Pancreas (tissue), 10 donors: Measurements from ENCODE around the gene DTX3L. TPM values are rescaled to one million over a fixed set of nuclear protein-coding genes. Genes with fewer than 3 reads are reported as not detected.

ENCODE experiments used
- ATAC-seq, 4 donors: fragments of 200-7000 bp; cut with Tn5 transposase; one replicate each; pipeline versions ENCODE4 v1.8.0 to v1.9.1; 2020; ENCODE audit warnings: mild to moderate bottlenecking in 4 of 4, moderate library complexity in 4 of 4
- DNase-seq, 6 donors: peaks; one replicate each; pipeline ENCODE4 v3.0.0-alpha.2; 2020
- FAIRE-seq: peaks from 2 replicates; lab custom pipeline; 2012; peaks lifted over from hg19 to GRCh38; lab: Jason Lieb, UNC
- H3K27ac ChIP-seq, 4 donors: fragments of 200-600 bp; sonication (generic); 1 replicate in 3 of 4; 2 replicates in 1 of 4; pipeline versions ENCODE4 v1.5.0 to v1.8.0; 2020
- H3K27me3 ChIP-seq, 4 donors: fragments of 200-600 bp; one replicate each; pipeline ENCODE4 v1.8.0; 2021
- H3K36me3 ChIP-seq, 3 donors: fragments of 200-600 bp; sonication (generic) in 1 of 3; one replicate each; pipeline versions ENCODE4 v1.5.0 to v1.8.0; 2020 to 2021
- H3K4me1 ChIP-seq, 3 donors: fragments of 200-600 bp; one replicate each; pipeline ENCODE4 v1.8.0; 2021
- H3K4me3 ChIP-seq, 4 donors: fragments of 200-600 bp; sonication (generic) in 2 of 4; one replicate each; pipeline versions ENCODE4 v1.5.0 to v1.8.0; 2020 to 2021
- H3K9me3 ChIP-seq, 4 donors: fragments of 200-600 bp; one replicate each; pipeline ENCODE4 v1.8.0; 2021
- CTCF ChIP-seq, 4 donors: fragments of 200-600 bp; sonication (generic) in 3 of 4; IDR thresholded peaks; one replicate each; pipeline versions ENCODE4 v1.5.0 to v1.8.0; 2021; ENCODE audit warnings: antibody characterized with exemption in 4 of 4
- WGBS, 2 donors: extraction: QIAGEN DNeasy Blood & Tissue Kit; methylation state at CpG; one replicate each; pipeline ENCODE4 v1.1.7; 2013; 5-methylcytosine and 5-hydroxymethylcytosine counted together
- intact Hi-C, 3 donors: fragments of 100-400 bp; cut with DNase I; formaldehyde crosslinking; loops; one replicate each; pipeline versions ENCODE4 v1.11.1 to v1.14.2; 2022
- polyA plus RNA-seq, 2 donors: library from polyadenylated mRNA; stranded (reverse); fragments of 200-250 nt; gene quantifications; one replicate each; pipeline ENCODE4 v1.2.3, GENCODE V29; 2013
- total RNA-seq, 6 donors: library from RNA; stranded (reverse); fragmentation: NEBNext Ultra II Directional in 4 of 6; extraction: Animal tissue kit (Norgen Biotek cat#: 25700) in 4 of 6; gene quantifications; one replicate each; pipeline versions ENCODE4 v1.2.1 to v1.2.4, GENCODE V29; 2021 to 2023
- donor health status: healthy with polysubstance abuse.
- donor health status: DM: no; HTN: no; CAD: no; lungs with moderate emphysema.
- donor health status: DM: no; HTN: no; CAD: no.
- donor health status: control.
- donor health status: control.
- donor health status: Bipolar disorder and iron deficiency.
- donor health status: DM: yes; HTN: yes; CAD: no.
- donor health status: DM: no; HTN: no; CAD: no.
- donor health status: DM: no; HTN: no; CAD: no.
- donor health status: DM: yes; HTN: yes; CAD: no.

The DTX3L gene
- total and polyA plus RNA-seq, 8 donors: 7.4 to 36.6 (median 18.6) TPM

DNA sequence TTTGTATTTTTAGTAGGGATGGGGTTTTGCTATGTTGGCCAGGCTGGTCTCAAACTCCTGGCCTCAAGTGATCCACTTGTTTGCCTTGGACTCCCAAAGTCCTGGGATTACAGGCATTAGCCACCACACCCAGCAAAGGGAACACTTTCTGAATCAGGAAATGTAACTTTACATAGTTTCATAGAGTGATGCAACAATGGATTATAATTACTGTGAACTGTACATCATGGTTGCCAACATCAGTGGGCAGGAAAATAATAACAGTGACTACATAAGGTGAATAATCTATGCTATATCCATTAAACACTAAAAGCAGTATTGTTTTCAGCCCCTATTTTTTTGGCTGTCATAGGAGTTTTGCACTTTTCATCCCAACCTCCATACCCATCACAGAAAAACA lies 44.4 kb upstream of the DTX3L start:
- no peak overlapping the region for H3K27ac ChIP-seq
- H3K4me1 ChIP-seq: no peaks in the 10 kb centered on the region
- ATAC-seq (no peak), FAIRE-seq (no peak), DNase-seq (no peak)
- TF ChIP-seq CTCF (IDR thresholded peaks at IDR 0.05): no peak
- no peak overlapping the region for H3K4me3 ChIP-seq
- H3K27me3 ChIP-seq: no peaks in the 10 kb centered on the region
- intact Hi-C loops: no loop called here
- H3K36me3 ChIP-seq: no peaks in the 10 kb centered on the region
- H3K9me3 ChIP-seq: no peaks in the 10 kb centered on the region

GRCh38 chr3:122520861-122521260 lies 43.3 kb upstream of the DTX3L start:
- WGBS, 2 donors: 77 to 81% methylated on average over 4 of the region's 4 CpGs
- no peaks in the 10 kb centered on the region for H3K9me3 ChIP-seq
- no peaks in the 10 kb centered on the region for H3K27me3 ChIP-seq
- FAIRE-seq (no peak), ATAC-seq (no peak), DNase-seq (no peak)
- no peak overlapping the region for H3K4me3 ChIP-seq
- no peak overlapping the region for H3K27ac ChIP-seq
- H3K4me1 ChIP-seq: no peaks in the 10 kb centered on the region
- no peaks in the 10 kb centered on the region for H3K36me3 ChIP-seq
- no peak for TF ChIP-seq CTCF (IDR thresholded peaks at IDR 0.05)
- intact Hi-C loops: no loop called here

DNA sequence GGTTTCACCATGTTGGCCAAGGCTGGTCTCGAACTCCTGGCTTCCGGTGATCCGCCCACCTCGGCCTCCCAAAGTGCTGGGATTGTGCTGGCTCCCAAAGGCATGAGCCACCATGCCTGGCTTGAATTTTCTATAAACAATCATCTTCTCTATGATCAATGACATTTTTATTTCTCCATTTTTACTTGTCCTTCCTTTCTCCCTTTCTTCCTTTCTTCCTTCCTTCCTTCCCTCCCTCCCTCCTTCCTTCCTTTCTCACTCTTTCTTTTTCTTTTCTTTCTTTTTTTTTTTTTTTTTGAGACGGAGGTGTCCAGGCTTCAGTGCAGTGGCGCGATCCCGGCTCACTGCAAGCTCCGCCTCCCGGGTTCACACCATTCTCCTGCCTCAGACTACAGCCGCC lies 40.8 kb upstream of the DTX3L start:
- DNase-seq (no peak), ATAC-seq (no peak), FAIRE-seq (no peak)
- H3K4me1 ChIP-seq: no peaks in the 10 kb centered on the region
- no peaks in the 10 kb centered on the region for H3K36me3 ChIP-seq
- 96 to 97% methylated on average over 11 of the region's 11 CpGs for WGBS, 2 donors
- no peak overlapping the region for H3K27ac ChIP-seq
- intact Hi-C loops: no loop called here
- TF ChIP-seq CTCF (IDR thresholded peaks at IDR 0.05): no peak
- no peaks in the 10 kb centered on the region for H3K27me3 ChIP-seq
- no peak overlapping the region for H3K4me3 ChIP-seq
- no peaks in the 10 kb centered on the region for H3K9me3 ChIP-seq

DNA sequence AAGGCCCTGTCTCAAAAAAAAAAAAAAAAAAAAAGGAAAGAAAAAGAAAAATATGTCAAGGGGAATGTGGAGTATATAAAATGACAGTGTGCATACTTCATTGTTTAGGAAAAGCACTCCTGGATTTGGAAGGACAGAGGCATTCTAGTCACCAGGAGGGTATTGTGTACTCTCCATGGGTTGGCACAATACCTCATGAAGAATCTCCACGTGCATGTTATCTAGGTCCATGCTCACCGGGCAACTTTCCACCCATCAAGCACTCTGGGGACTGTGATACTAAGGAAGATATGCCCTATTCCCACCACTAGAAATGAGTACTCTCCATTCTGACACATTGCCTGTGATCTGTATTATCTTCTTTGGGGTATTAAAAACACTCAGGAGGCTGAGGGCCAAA lies 34.0 kb upstream of the DTX3L start:
- DNase-seq (no peak), ATAC-seq (no peak), FAIRE-seq (no peak)
- peaks cover 0 to 42% (median 27%) of the 10 kb centered on the region in 3 donors for H3K36me3 ChIP-seq
- no peak overlapping the region for H3K27ac ChIP-seq
- TF ChIP-seq CTCF (IDR thresholded peaks at IDR 0.05): no peak
- no peaks in the 10 kb centered on the region for H3K27me3 ChIP-seq
- no peak overlapping the region for H3K4me3 ChIP-seq
- H3K4me1 ChIP-seq: no peaks in the 10 kb centered on the region
- intact Hi-C loops: no loop called here
- no peaks in the 10 kb centered on the region for H3K9me3 ChIP-seq
- 70 to 81% methylated on average over 2 of the region's 2 CpGs for WGBS, 2 donors

DNA sequence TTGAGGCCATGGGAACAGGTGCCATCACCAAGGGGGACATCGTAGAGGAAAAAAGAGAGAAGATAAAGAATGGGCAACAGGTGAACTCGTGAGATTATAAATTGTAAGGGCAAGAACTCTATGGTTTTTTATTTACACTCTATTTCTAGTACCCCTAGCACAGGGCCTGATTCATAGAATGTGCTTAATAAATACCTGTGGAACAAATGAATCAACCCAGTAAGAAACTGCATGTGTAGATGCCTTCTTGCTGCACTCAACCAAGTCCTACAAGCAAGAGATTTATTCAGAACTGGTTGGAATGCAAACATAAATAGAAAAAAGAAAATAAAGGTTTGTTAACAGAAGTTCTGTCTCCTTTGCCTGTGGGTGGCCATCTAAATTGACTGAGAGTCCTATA lies 30.7 kb upstream of the DTX3L start:
- ATAC-seq: no peak
- WGBS, 2 donors: 87 to 91% methylated on average over 2 of the region's 2 CpGs
- Histone ChIP-seq H3K4me1 (no peaks in the 10 kb centered on the region), H3K27me3 (no peaks in the 10 kb centered on the region), H3K9me3 (no peaks in the 10 kb centered on the region), H3K27ac (no peak overlapping the region), H3K4me3 (no peak overlapping the region), H3K36me3 (peaks cover 0 to 58% (median 34%) of the 10 kb centered on the region in 3 donors)
- no peak for FAIRE-seq
- intact Hi-C loops: no loop called here
- DNase-seq: no peak
- no peak for TF ChIP-seq CTCF (IDR thresholded peaks at IDR 0.05)
